OCI-LY1 (cell line): Measurements from ENCODE around the gene PLK1.

Source experiments
- H2AFZ ChIP-seq: fragments of 200-600 bp; sonication (generic), shearing (Covaris generic); 2 replicates; pipeline ENCODE4 v1.6.0; 2014; ENCODE audit warnings: antibody characterized with exemption, mild to moderate bottlenecking, low read length
- H3F3A ChIP-seq: fragments of 200-600 bp; sonication (generic), shearing (Covaris generic); 2 replicates; pipeline ENCODE4 v1.6.0; 2014; ENCODE audit warnings: mild to moderate bottlenecking, antibody characterized with exemption, low read length, moderate library complexity; ENCODE audit not compliant: insufficient read depth
- H3K27ac ChIP-seq: fragments of 200-600 bp; sonication (generic); 2 replicates; pipeline ENCODE4 v1.5.1; 2014; ENCODE audit warnings: low read length, mixed run types, mild to moderate bottlenecking, low read depth; ENCODE audit not compliant: poor library complexity, severe bottlenecking
- H3K27me3 ChIP-seq: fragments of 200-600 bp; sonication (generic); 2 replicates; pipeline ENCODE4 v1.6.0; 2014; ENCODE audit warnings: antibody characterized with exemption, mild to moderate bottlenecking, low read length, moderate library complexity; ENCODE audit not compliant: insufficient read depth
- H3K36me3 ChIP-seq: fragments of 200-600 bp; sonication (generic); 2 replicates; pipeline ENCODE4 v1.6.1; 2014; ENCODE audit warnings: mild to moderate bottlenecking, antibody characterized with exemption, low read length, moderate library complexity, mixed read lengths; ENCODE audit not compliant: insufficient read depth
- H3K4me1 ChIP-seq: fragments of 200-600 bp; sonication (generic); 2 replicates; pipeline ENCODE4 v1.5.1; 2014; ENCODE audit warnings: mild to moderate bottlenecking, low read length, moderate library complexity; ENCODE audit not compliant: insufficient read depth, severe bottlenecking
- H3K4me2 ChIP-seq: fragments of 200-600 bp; sonication (generic), shearing (Covaris generic); 2 replicates; pipeline ENCODE4 v1.6.1; 2014; ENCODE audit warnings: low read length
- H3K4me3 ChIP-seq: fragments of 200-600 bp; sonication (generic); 2 replicates; pipeline ENCODE4 v1.5.1; 2014; ENCODE audit warnings: low read length, low read depth, mild to moderate bottlenecking, mixed read lengths; ENCODE audit not compliant: poor library complexity, severe bottlenecking
- H3K79me2 ChIP-seq: fragments of 200-600 bp; shearing (Covaris generic); 2 replicates; pipeline ENCODE4 v1.6.1; 2016; ENCODE audit warnings: mixed run types, low read length, mixed read lengths; ENCODE audit not compliant: insufficient read depth
- H3K9ac ChIP-seq: fragments of 200-600 bp; sonication (generic), shearing (Covaris generic); 2 replicates; pipeline ENCODE4 v1.6.1; 2014; ENCODE audit warnings: mild to moderate bottlenecking, low read length, mixed read lengths
- H3K9me2 ChIP-seq: fragments of 200-600 bp; sonication (generic), shearing (Covaris generic); 2 replicates; pipeline ENCODE4 v1.6.1; 2014; ENCODE audit warnings: low read depth, mild to moderate bottlenecking, low read length, mixed read lengths
- H3K9me3 ChIP-seq: fragments of 200-600 bp; shearing (Covaris generic); 2 replicates; pipeline ENCODE4 v1.6.1; 2014; ENCODE audit warnings: low read length, mixed read lengths
- H4K20me1 ChIP-seq: fragments of 200-600 bp; sonication (generic), shearing (Covaris generic); 2 replicates; pipeline ENCODE4 v1.6.0; 2016; ENCODE audit warnings: mild to moderate bottlenecking, low read length; ENCODE audit not compliant: insufficient read depth
- CTCF ChIP-seq: fragments of 200-600 bp; sonication (generic), shearing (Covaris generic); IDR thresholded peaks from 2 replicates; pipeline ENCODE4 v1.5.1; 2017; ENCODE audit warnings: mild to moderate bottlenecking, antibody characterized with exemption, low read length, moderate library complexity, mixed read lengths
- EZH2 ChIP-seq: fragments of 200-600 bp; sonication (generic), shearing (Covaris generic); IDR thresholded peaks from 2 replicates; pipeline ENCODE4 v1.8.0; 2017; ENCODE audit warnings: borderline replicate concordance, mixed run types, mild to moderate bottlenecking, antibody characterized with exemption, low read length, moderate library complexity, mixed read lengths

Gene PLK1

GRCh38 chr16:23710008-23710407 lies 31.3 kb downstream of the PLK1 start:
- TF ChIP-seq EZH2 (no peak), CTCF (no peak)
- no peaks in the 10 kb centered on the region for H3K9me2 ChIP-seq
- peaks cover 11% of the 10 kb centered on the region for H3K9me3 ChIP-seq
- H3K4me2 ChIP-seq = no peak overlapping the region
- peaks cover 4% of the 10 kb centered on the region; the same call in 1 of the 2 replicates for H3K36me3 ChIP-seq
- H3K9ac ChIP-seq = no peak overlapping the region
- H3K27ac ChIP-seq = no peak overlapping the region
- no peak overlapping the region for H2AFZ ChIP-seq
- H4K20me1 ChIP-seq = no peaks in the 10 kb centered on the region
- H3K79me2 ChIP-seq = no peaks in the 10 kb centered on the region
- no peaks in the 10 kb centered on the region for H3F3A ChIP-seq
- H3K4me1 ChIP-seq = no peaks in the 10 kb centered on the region
- no peak overlapping the region for H3K4me3 ChIP-seq
- H3K27me3 ChIP-seq = peaks cover 17% of the 10 kb centered on the region; the same call in 1 of the 2 replicates

GRCh38 chr16:23710504-23710903 lies 31.8 kb downstream of the PLK1 start:
- H3K9ac ChIP-seq = no peak overlapping the region
- peaks cover 4% of the 10 kb centered on the region; the same call in 1 of the 2 replicates for H3K36me3 ChIP-seq
- H3F3A ChIP-seq = no peaks in the 10 kb centered on the region
- no peaks in the 10 kb centered on the region for H3K4me1 ChIP-seq
- peaks cover 11% of the 10 kb centered on the region for H3K9me3 ChIP-seq
- no peak overlapping the region for H3K4me3 ChIP-seq
- H3K9me2 ChIP-seq = no peaks in the 10 kb centered on the region
- TF ChIP-seq CTCF (no peak), EZH2 (no peak)
- no peaks in the 10 kb centered on the region for H4K20me1 ChIP-seq
- peaks cover 17% of the 10 kb centered on the region; the same call in 1 of the 2 replicates for H3K27me3 ChIP-seq
- H3K79me2 ChIP-seq = no peaks in the 10 kb centered on the region
- H3K4me2 ChIP-seq = no peak overlapping the region
- no peak overlapping the region for H3K27ac ChIP-seq
- H2AFZ ChIP-seq = no peak overlapping the region

GRCh38 chr16:23711785-23712184 lies 33.1 kb downstream of the PLK1 start:
- H3F3A ChIP-seq = no peaks in the 10 kb centered on the region
- no peak overlapping the region for H2AFZ ChIP-seq
- TF ChIP-seq CTCF (no peak), EZH2 (no peak)
- no peak overlapping the region for H3K4me2 ChIP-seq
- no peaks in the 10 kb centered on the region for H3K4me1 ChIP-seq
- H3K27ac ChIP-seq = no peak overlapping the region
- H3K36me3 ChIP-seq = peaks cover 4% of the 10 kb centered on the region; the same call in 1 of the 2 replicates
- H4K20me1 ChIP-seq = no peaks in the 10 kb centered on the region
- peaks cover 11% of the 10 kb centered on the region for H3K9me3 ChIP-seq
- peaks cover 17% of the 10 kb centered on the region; the same call in 1 of the 2 replicates for H3K27me3 ChIP-seq
- H3K9ac ChIP-seq = no peak overlapping the region
- no peaks in the 10 kb centered on the region for H3K79me2 ChIP-seq
- H3K4me3 ChIP-seq = no peak overlapping the region
- no peaks in the 10 kb centered on the region for H3K9me2 ChIP-seq
